Type B pancreatic cell (in vitro differentiated cells): Measurements from ENCODE around the gene LUC7L3. TPM values are rescaled to one million over a fixed set of nuclear protein-coding genes. Genes with fewer than 3 reads are reported as not detected.
"Not testable (repeated sequence)": the region's sequence is repeated elsewhere in the genome, so short reads cannot be mapped to it uniquely, and the experiment has no call there.

ENCODE experiments used
- DNase-seq: peaks from one replicate; pipeline ENCODE4 v3.0.0; 2021; ENCODE audit warnings: mixed read lengths; ENCODE audit not compliant: unreplicated experiment; ENCODE audit errors: extremely low spot score
- H3K27ac Mint-ChIP-seq: 2 replicates; pipeline ENCODE4 v1.8.0; 2021; ENCODE audit warnings: mild to moderate bottlenecking, mixed read lengths
- H3K27me3 Mint-ChIP-seq: 2 replicates; pipeline ENCODE4 v1.8.0; 2021; ENCODE audit warnings: mixed read lengths
- H3K36me3 Mint-ChIP-seq: 2 replicates; pipeline ENCODE4 v1.8.0; 2021; ENCODE audit warnings: mixed read lengths
- H3K4me1 Mint-ChIP-seq: one replicate; pipeline ENCODE4 v1.8.0; 2021; ENCODE audit warnings: mixed read lengths; ENCODE audit not compliant: unreplicated experiment
- H3K4me3 Mint-ChIP-seq: 2 replicates; pipeline ENCODE4 v1.8.0; 2021; ENCODE audit warnings: mild to moderate bottlenecking, mixed read lengths
- H3K9me3 Mint-ChIP-seq: 2 replicates; pipeline ENCODE4 v1.8.0; 2021; ENCODE audit warnings: mixed read lengths
- CTCF ChIP-seq: fragments of 200-600 bp; sonication (generic); conservative IDR thresholded peaks from 2 replicates; pipeline ENCODE4 v1.5.0; 2021; ENCODE audit warnings: antibody characterized with exemption, mild to moderate bottlenecking
- total RNA-seq: library from RNA; stranded (reverse); gene quantifications from 2 replicates; pipeline ENCODE4 v1.2.1, GENCODE V29; 2021; ENCODE audit warnings: low replicate concordance

Gene LUC7L3
- total RNA-seq, 1 donor from 2014 or later = 157 TPM

GRCh38 chr17:50676065-50676975, 43.1 kb upstream of the LUC7L3 start:
- DNase-seq = no peak
- H3K27me3 Mint-ChIP-seq = peaks cover 3% of the 10 kb centered on the region
- no peaks in the 10 kb centered on the region for H3K9me3 Mint-ChIP-seq
- H3K27ac Mint-ChIP-seq = no peak overlapping the region
- TF ChIP-seq CTCF = no peak
- peaks cover 5% of the 10 kb centered on the region for H3K4me1 Mint-ChIP-seq
- H3K36me3 Mint-ChIP-seq = no peaks in the 10 kb centered on the region
- H3K4me3 Mint-ChIP-seq = no peak overlapping the region

- Mint-ChIP-seq H3K4me3 (no peak overlapping the region), H3K36me3 (no peaks in the 10 kb centered on the region), H3K27me3 (peaks cover 5% of the 10 kb centered on the region), H3K4me1 (peaks cover 16% of the 10 kb centered on the region), H3K9me3 (no peaks in the 10 kb centered on the region), H3K27ac (no peak overlapping the region)
- no peak for DNase-seq
- TF ChIP-seq CTCF = no peak
Measured at GRCh38 chr17:50677851-50678375, 41.5 kb upstream of the LUC7L3 start.

- Mint-ChIP-seq H3K4me1 (peaks cover 17% of the 10 kb centered on the region), H3K4me3 (no peak overlapping the region), H3K9me3 (no peaks in the 10 kb centered on the region), H3K27ac (no peak overlapping the region), H3K27me3 (peaks cover 5% of the 10 kb centered on the region), H3K36me3 (no peaks in the 10 kb centered on the region)
- no peak for DNase-seq
- TF ChIP-seq CTCF = no peak
Measured at GRCh38 chr17:50679008-50679544, 40.3 kb upstream of the LUC7L3 start.

GRCh38 chr17:50680126-50680525, 39.3 kb upstream of the LUC7L3 start:
- no peak for TF ChIP-seq CTCF
- DNase-seq = no peak
- Mint-ChIP-seq H3K27me3 (peaks cover 5% of the 10 kb centered on the region), H3K36me3 (no peaks in the 10 kb centered on the region), H3K4me3 (no peak overlapping the region), H3K9me3 (no peaks in the 10 kb centered on the region), H3K4me1 (peaks cover 24% of the 10 kb centered on the region), H3K27ac (no peak overlapping the region)

- DNase-seq, H3K9me3 Mint-ChIP-seq, H3K4me3 Mint-ChIP-seq, H3K36me3 Mint-ChIP-seq, H3K27me3 Mint-ChIP-seq: not testable (repeated sequence)
- Mint-ChIP-seq H3K4me1 (peaks cover 24% of the 10 kb centered on the region), H3K27ac (peak overlapping the region; percentile 24)
Measured at GRCh38 chr17:50680543-50681262, 38.7 kb upstream of the LUC7L3 start.
